Fibroblast of peridontal ligament (primary cell): ENCODE measurements around the gene ZNF410.
"Not testable (repeated sequence)": the region's sequence is repeated elsewhere in the genome, so short reads cannot be mapped to it uniquely, and the experiment has no call there.

Source experiments
- DNase-seq: peaks from one replicate; pipeline ENCODE4 v3.0.0-alpha.2; 2010; ENCODE audit errors: extremely low read depth

Gene ZNF410

GRCh38 chr14:73886449-73887317, at the start of gene ZNF410:
Gene ZNF410 (plus strand): TSS chr14:73886859. CDS start chr14:73892176, 5,317 bp downstream.
- DNase-seq: peak; percentile 96

- not testable (repeated sequence) for DNase-seq
Measured at GRCh38 chr14:73838293-73839034, 48.2 kb upstream of the ZNF410 start.

- no peak for DNase-seq
Measured at GRCh38 chr14:73842201-73842600, 44.5 kb upstream of the ZNF410 start.

- DNase-seq: no peak
Measured at GRCh38 chr14:73842851-73843250, 43.8 kb upstream of the ZNF410 start.

GRCh38 chr14:73843296-73843695, 43.4 kb upstream of the ZNF410 start:
- DNase-seq: no peak

GRCh38 chr14:73846947-73847346, 39.7 kb upstream of the ZNF410 start:
- no peak for DNase-seq

GRCh38 chr14:73851000-73851399, 35.7 kb upstream of the ZNF410 start:
- DNase-seq: peak; percentile 34

- DNase-seq: peak; percentile 97
Measured at GRCh38 chr14:73851567-73852382, 34.9 kb upstream of the ZNF410 start, which contains the start of gene PTGR2. Gene PTGR2 (plus strand): TSS chr14:73851831. CDS start chr14:73858863, 7,032 bp downstream.

GRCh38 chr14:73859145-73859544, 27.5 kb upstream of the ZNF410 start:
- DNase-seq: peak; percentile 47

- DNase-seq: no peak
Measured at GRCh38 chr14:73861073-73861472, 25.6 kb upstream of the ZNF410 start.

- DNase-seq: no peak
Measured at GRCh38 chr14:73862480-73862879, 24.2 kb upstream of the ZNF410 start.

- no peak for DNase-seq
Measured at GRCh38 chr14:73863209-73863608, 23.4 kb upstream of the ZNF410 start.

GRCh38 chr14:73865534-73866113, 21.0 kb upstream of the ZNF410 start:
- no peak for DNase-seq

GRCh38 chr14:73869754-73870153, 16.9 kb upstream of the ZNF410 start:
- not testable (repeated sequence) for DNase-seq

GRCh38 chr14:73870525-73871235, 16.0 kb upstream of the ZNF410 start:
- DNase-seq: no peak

- no peak for DNase-seq
Measured at GRCh38 chr14:73873660-73874059, 13.0 kb upstream of the ZNF410 start.

GRCh38 chr14:73877790-73878189, 8.9 kb upstream of the ZNF410 start:
- DNase-seq: no peak

- peak; percentile 33 for DNase-seq
Measured at GRCh38 chr14:73878436-73878835, 8.2 kb upstream of the ZNF410 start.

- peak; percentile 53 for DNase-seq
Measured at GRCh38 chr14:73879027-73879426, 7.6 kb upstream of the ZNF410 start.

- no peak for DNase-seq
Measured at GRCh38 chr14:73884438-73885190, 2.0 kb upstream of the ZNF410 start.
